MG63 (cell line): ENCODE measurements around the gene CYP4F2. TPM values are rescaled to one million over a fixed set of nuclear protein-coding genes. Genes with fewer than 3 reads are reported as not detected.
"Not testable (repeated sequence)": the region's sequence is repeated elsewhere in the genome, so short reads cannot be mapped to it uniquely, and the experiment has no call there.

Source experiments
- DNase-seq: peaks from one replicate; pipeline ENCODE4 v3.0.0-alpha.2; 2020
- H3K27me3 ChIP-seq: fragments of 250-450 bp; sonication (Bioruptor Pico); 2 replicates; pipeline ENCODE4 v1.5.1; 2020; ENCODE audit warnings: mild to moderate bottlenecking, moderate library complexity
- H3K36me3 ChIP-seq: fragments of 250-450 bp; sonication (Bioruptor Pico); 2 replicates; pipeline ENCODE4 v1.5.1; 2020; ENCODE audit warnings: mild to moderate bottlenecking, moderate library complexity
- H3K4me3 ChIP-seq: fragments of 250-450 bp; sonication (Bioruptor Pico); 2 replicates; pipeline ENCODE4 v1.5.1; 2020; ENCODE audit warnings: mild to moderate bottlenecking, moderate library complexity
- H3K9me3 ChIP-seq: fragments of 250-450 bp; sonication (Bioruptor Pico); 2 replicates; pipeline ENCODE4 v1.5.1; 2020; ENCODE audit warnings: mild to moderate bottlenecking, moderate library complexity
- total RNA-seq: library from RNA; depleted of rRNA; stranded (reverse); fragments of >200 nt; shearing (Covaris generic); gene quantifications from 2 replicates; pipeline ENCODE4 v1.2.3, GENCODE V29; 2014; ENCODE audit warnings: low replicate concordance; rRNA removed

Gene CYP4F2, protein sequence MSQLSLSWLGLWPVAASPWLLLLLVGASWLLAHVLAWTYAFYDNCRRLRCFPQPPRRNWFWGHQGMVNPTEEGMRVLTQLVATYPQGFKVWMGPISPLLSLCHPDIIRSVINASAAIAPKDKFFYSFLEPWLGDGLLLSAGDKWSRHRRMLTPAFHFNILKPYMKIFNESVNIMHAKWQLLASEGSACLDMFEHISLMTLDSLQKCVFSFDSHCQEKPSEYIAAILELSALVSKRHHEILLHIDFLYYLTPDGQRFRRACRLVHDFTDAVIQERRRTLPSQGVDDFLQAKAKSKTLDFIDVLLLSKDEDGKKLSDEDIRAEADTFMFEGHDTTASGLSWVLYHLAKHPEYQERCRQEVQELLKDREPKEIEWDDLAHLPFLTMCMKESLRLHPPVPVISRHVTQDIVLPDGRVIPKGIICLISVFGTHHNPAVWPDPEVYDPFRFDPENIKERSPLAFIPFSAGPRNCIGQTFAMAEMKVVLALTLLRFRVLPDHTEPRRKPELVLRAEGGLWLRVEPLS
- not detected in 2 replicates for total RNA-seq

DNA sequence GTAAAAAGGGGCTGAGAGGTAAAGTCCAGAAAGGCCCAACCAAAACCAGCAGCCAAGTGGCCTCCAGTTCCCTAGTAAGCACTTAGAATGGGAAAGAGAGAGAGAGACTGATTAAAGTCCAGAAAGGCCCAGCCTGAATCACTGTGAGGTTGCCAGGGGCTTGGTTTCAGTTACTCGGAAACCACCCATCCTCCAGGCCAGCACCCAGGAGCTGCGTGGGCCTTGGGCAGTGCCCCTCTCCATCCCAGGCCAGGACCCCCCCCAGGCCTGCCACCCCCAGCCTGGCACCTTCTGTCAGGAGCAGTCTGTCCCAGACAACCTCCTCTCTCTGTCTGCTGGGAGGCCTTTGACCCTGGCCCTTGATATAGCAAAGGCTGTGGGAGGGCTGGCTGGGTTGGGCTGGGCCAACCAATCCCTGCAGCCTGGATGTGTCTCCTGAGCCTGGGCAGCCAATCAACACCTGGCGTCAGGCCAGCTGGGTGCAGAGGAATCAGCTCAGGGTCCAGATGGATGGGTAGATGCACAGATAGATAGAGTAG, at the start of gene CYP4F2:
CYP4F2 (minus strand) TSS at position 337 of the 539 bp plus-strand sequence. CDS start 463 bp downstream, outside the sequence.
- Histone ChIP-seq H3K9me3 (no peaks in the 10 kb centered on the region), H3K36me3 (no peaks in the 10 kb centered on the region), H3K27me3 (peaks cover 17% of the 10 kb centered on the region), H3K4me3 (no peak within 1 kb of the TSS)
- no peak for DNase-seq

- DNase-seq: no peak
- Histone ChIP-seq H3K4me3 (no peak overlapping the region), H3K9me3 (peaks cover 7% of the 10 kb centered on the region), H3K27me3 (peaks cover 46% of the 10 kb centered on the region), H3K36me3 (no peaks in the 10 kb centered on the region)
Measured at GRCh38 chr19:15945301-15945700, 47.4 kb upstream of the CYP4F2 start.

DNA sequence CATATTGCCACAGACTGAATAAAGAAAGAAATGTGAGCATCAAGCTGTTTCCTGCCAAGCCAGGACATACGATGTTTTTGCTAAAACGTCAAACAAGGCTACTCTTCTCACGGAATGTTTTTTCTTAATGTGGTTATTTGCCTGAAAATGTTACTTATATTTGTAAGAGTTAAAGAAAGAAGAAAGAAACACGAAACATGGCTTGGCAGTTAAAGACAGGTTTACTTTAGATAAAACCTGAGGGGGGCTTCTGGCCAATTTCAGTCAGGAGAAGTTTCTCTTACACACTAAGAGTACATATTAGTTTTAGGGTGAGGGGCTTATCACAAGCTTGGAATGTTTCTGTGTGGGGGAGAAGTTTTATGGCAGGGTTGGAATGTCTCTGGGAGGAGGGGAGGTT, 46.5 kb upstream of the CYP4F2 start:
- Histone ChIP-seq H3K9me3 (peaks cover 7% of the 10 kb centered on the region), H3K36me3 (no peaks in the 10 kb centered on the region), H3K4me3 (no peak overlapping the region), H3K27me3 (peaks cover 51% of the 10 kb centered on the region)
- DNase-seq: no peak

DNA sequence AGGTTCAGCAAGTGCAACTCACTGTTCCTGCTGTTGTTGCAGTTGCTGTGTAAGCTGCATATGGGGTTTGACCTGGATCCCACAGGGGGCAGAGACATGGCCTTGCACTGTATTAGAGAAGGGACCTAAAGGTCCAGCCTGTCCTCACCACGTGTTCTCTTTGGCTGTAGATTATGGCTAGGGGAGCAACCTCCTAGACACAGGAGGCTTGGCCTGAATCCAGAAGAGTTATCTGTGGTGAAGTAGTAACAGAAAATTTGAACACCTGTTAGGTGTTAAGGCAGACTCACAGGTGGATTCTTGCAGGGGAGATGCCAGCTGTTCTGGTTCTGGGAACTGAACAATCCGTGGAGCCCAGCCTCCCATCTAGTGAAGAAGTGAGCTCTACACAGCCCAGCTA, 39.9 kb upstream of the CYP4F2 start:
- DNase-seq: no peak
- peaks cover 8% of the 10 kb centered on the region; the same call in 1 of the 2 replicates for H3K9me3 ChIP-seq

GRCh38 chr19:15936950-15937349, 39.1 kb upstream of the CYP4F2 start:
- Histone ChIP-seq H3K4me3 (no peak overlapping the region), H3K36me3 (no peaks in the 10 kb centered on the region), H3K27me3 (peaks cover 22% of the 10 kb centered on the region), H3K9me3 (peaks cover 8% of the 10 kb centered on the region; the same call in 1 of the 2 replicates)
- DNase-seq: no peak

More for the DNA sequence above, 39.9 kb upstream of the CYP4F2 start:
- H3K4me3 ChIP-seq: no peak overlapping the region
- H3K36me3 ChIP-seq: no peaks in the 10 kb centered on the region
- H3K27me3 ChIP-seq: peaks cover 30% of the 10 kb centered on the region

DNA sequence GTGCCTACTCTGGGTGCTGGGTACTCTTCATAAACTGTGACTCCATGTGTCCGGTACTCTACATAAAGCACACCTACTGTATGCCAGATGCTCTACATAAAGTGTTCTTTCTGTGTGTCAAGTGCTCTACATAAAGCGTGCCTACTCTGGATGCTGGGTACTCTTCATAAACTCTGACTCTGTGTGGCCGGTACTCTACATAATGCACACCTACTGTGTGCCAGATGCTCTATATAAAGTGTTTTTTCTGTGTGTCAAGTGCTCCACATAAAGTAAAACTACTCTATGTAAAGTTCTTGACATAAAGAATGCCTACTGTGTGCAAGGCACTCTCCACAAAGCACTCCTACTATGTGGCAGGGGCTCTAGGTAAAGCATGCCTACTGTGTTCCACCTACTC, 38.3 kb upstream of the CYP4F2 start:
- no peak overlapping the region for H3K4me3 ChIP-seq
- H3K9me3 ChIP-seq: peaks cover 8% of the 10 kb centered on the region; the same call in 1 of the 2 replicates
- no peaks in the 10 kb centered on the region for H3K36me3 ChIP-seq
- no peak for DNase-seq
- peaks cover 15% of the 10 kb centered on the region for H3K27me3 ChIP-seq

DNA sequence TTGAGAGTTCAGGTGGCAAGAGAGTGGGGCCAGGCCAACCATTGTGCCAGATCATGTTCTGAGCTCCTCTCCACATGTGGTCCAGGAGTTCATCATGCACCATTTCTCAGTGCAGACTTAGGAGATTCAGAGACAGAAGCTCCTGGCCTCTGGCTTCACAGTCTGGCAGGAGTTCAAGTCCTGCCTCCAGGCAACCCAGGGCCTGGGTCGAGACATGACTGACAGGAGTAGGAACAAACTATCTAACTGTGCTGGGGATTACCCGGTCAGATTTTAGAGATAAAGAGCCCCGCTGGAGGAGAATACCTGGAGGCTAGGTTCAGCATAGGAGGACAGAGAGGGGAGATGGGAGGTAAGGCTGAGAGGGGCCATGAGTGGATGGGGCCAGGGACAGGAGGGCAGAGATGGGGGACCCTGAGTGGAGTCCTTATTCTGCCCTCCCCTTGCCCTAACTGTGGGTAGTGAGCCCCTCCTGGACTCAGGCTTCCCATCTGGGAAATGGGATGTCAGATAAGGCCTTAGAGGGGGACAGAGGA, 37.4 kb upstream of the CYP4F2 start:
- peaks cover 8% of the 10 kb centered on the region; the same call in 1 of the 2 replicates for H3K9me3 ChIP-seq
- DNase-seq: peak; percentile 41
- no peaks in the 10 kb centered on the region for H3K36me3 ChIP-seq
- H3K27me3 ChIP-seq: peaks cover 12% of the 10 kb centered on the region
- no peak overlapping the region for H3K4me3 ChIP-seq

GRCh38 chr19:15934332-15935078, 36.6 kb upstream of the CYP4F2 start, which contains the start of gene CYP4F11:
Gene CYP4F11 (minus strand): TSS chr19:15934529. CDS start chr19:15934408, 121 bp downstream.
- no peak within 1 kb of the TSS for H3K4me3 ChIP-seq
- peak; percentile 71 for DNase-seq
- no peaks in the 10 kb centered on the region for H3K36me3 ChIP-seq
- H3K27me3 ChIP-seq: peaks cover 8% of the 10 kb centered on the region
- peaks cover 8% of the 10 kb centered on the region; the same call in 1 of the 2 replicates for H3K9me3 ChIP-seq

- not testable (repeated sequence) for H3K36me3 ChIP-seq, H3K9me3 ChIP-seq, H3K4me3 ChIP-seq, DNase-seq, H3K27me3 ChIP-seq
Measured at GRCh38 chr19:15933761-15934331, 36.0 kb upstream of the CYP4F2 start.

DNA sequence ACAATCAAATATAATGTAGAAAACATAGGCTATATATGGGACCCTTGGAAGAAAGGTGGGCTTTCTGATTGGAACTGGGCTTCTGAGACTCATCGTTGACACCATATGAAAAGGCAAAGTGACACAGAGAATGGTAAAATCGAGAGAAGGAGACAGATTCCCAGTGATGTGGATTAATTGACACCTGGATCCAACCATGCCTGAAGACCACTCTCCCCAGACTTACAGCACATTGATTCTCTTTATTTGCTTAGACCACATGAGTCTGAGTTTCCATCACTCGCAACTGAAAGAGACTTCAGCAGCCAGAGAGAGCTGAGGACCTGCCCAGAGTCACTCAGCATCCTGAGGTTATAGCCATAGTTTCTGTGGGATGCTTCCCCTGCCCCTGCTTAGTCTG, 30.4 kb upstream of the CYP4F2 start:
- Histone ChIP-seq H3K9me3 (peaks cover 3% of the 10 kb centered on the region; the same call in 1 of the 2 replicates), H3K4me3 (no peak overlapping the region), H3K36me3 (no peaks in the 10 kb centered on the region), H3K27me3 (peaks cover 16% of the 10 kb centered on the region)
- no peak for DNase-seq

DNA sequence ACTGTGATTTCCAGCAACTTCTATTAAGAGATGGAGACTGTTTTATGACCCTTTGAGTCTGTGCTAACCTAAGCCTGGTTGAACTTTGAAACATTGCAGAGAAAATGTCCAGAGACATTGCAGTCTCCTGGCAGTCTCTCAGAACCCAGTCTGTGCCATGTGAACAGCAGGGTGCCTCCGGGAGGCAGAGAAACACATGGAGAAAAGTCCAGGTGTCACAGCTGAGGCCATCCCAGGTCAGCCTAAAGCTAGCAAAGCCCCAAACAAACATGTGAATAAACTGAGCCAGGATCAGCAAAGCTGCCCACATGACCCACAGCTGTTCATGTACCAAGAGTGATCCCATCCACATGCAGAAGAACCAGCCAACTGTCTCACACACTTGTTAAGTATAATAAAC, 28.6 kb upstream of the CYP4F2 start:
- peaks cover 25% of the 10 kb centered on the region for H3K27me3 ChIP-seq
- no peak for DNase-seq
- no peaks in the 10 kb centered on the region for H3K36me3 ChIP-seq
- H3K4me3 ChIP-seq: no peak overlapping the region
- peaks cover 3% of the 10 kb centered on the region; the same call in 1 of the 2 replicates for H3K9me3 ChIP-seq

GRCh38 chr19:15923702-15924101, 25.8 kb upstream of the CYP4F2 start:
- H3K9me3 ChIP-seq: peaks cover 3% of the 10 kb centered on the region; the same call in 1 of the 2 replicates
- no peaks in the 10 kb centered on the region for H3K36me3 ChIP-seq
- no peak for DNase-seq
- no peak overlapping the region for H3K4me3 ChIP-seq
- peaks cover 28% of the 10 kb centered on the region for H3K27me3 ChIP-seq

- peaks cover 21% of the 10 kb centered on the region for H3K27me3 ChIP-seq
- peaks cover 3% of the 10 kb centered on the region; the same call in 1 of the 2 replicates for H3K9me3 ChIP-seq
- H3K36me3 ChIP-seq: no peaks in the 10 kb centered on the region
- no peak overlapping the region for H3K4me3 ChIP-seq
- no peak for DNase-seq
Measured at GRCh38 chr19:15922021-15922420, 24.1 kb upstream of the CYP4F2 start.

DNA sequence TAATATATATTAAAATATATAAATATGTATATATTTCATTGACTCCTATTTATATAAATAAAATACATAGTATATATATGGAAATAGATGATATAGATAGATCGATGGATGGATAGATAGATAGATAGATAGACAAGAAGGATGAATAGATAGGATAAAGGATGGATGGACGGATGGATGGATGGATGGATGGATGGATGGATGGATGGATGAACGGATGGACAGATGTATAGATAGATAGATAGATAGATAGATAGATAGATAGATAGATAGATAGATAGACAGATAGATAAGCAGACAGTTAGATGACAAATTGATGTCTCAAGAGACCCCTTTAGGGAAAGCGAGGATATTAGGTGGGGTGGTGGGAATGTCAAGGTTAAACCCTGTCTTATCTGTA, 21.4 kb upstream of the CYP4F2 start:
- H3K9me3 ChIP-seq: peaks cover 16% of the 10 kb centered on the region
- H3K27me3 ChIP-seq: peaks cover 20% of the 10 kb centered on the region
- H3K36me3 ChIP-seq: no peaks in the 10 kb centered on the region
- no peak for DNase-seq
- H3K4me3 ChIP-seq: no peak overlapping the region

GRCh38 chr19:15915109-15915508, 17.2 kb upstream of the CYP4F2 start:
- DNase-seq: no peak
- Histone ChIP-seq H3K4me3 (no peak overlapping the region), H3K27me3 (peaks cover 17% of the 10 kb centered on the region), H3K9me3 (peaks cover 16% of the 10 kb centered on the region), H3K36me3 (no peaks in the 10 kb centered on the region)

- Histone ChIP-seq H3K9me3 (peaks cover 16% of the 10 kb centered on the region), H3K27me3 (peaks cover 14% of the 10 kb centered on the region), H3K4me3 (no peak overlapping the region), H3K36me3 (no peaks in the 10 kb centered on the region)
- no peak for DNase-seq
Measured at GRCh38 chr19:15913830-15914229, 16.0 kb upstream of the CYP4F2 start.
